Activated CD4-positive, alpha-beta T cell treated with anti-CD3 and anti-CD28 coated beads, Interleukin-2, amount 50 U/mL, for 4 hours (primary cell): Measurements from ENCODE around the gene MYG1.
"Not testable (repeated sequence)": the region's sequence is repeated elsewhere in the genome, so short reads cannot be mapped to it uniquely, and the experiment has no call there.

ENCODE experiments used
- DNase-seq, 2 experiments: peaks; one replicate each; pipeline ENCODE4 v3.0.0-alpha.2; 2020

Gene MYG1

DNA sequence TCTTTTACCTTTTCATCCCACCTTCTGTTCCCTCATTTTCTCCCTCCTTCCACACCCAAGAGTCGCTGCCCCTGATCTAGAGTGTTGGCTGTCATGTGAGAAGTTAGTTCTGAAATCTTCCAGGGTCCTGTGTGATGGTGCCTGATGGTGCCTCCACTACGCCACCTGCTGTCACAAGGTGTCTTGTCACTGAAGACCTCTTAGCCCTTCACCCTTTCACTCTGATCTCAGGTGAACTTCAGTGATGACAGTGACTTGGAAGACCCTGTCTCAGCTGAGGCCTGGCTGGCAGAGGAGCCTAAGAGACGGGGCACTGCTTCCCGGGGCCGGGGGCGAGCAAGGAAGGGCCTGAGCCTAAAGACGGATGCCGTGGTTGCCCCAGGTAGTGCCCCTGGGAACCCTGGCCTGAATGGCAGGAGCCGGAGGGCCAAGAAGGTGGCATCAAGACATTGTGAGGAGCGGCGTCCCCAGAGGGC lies 11.7 kb upstream of the MYG1 start:
- peak; percentile 72 to 76 for DNase-seq

DNA sequence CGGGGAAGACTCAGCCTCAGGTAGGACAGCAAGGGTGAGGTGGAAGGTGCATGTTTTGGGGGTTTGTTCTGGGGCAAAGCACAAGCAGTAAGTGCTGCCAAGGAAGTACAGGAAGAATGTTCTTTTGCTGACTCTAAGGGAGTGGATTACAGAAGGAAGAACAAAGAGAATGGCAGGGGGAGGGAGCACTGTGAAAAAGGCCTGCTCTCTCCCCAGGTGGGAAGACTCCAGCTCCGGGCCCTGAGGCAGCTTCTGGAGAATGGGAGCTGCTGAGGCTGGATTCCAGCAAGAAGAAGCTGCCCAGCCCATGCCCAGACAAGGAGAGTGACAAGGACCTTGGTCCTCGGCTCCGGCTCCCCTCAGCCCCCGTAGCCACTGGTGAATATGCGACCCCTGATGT lies 11.2 kb upstream of the MYG1 start:
- DNase-seq = no peak

DNA sequence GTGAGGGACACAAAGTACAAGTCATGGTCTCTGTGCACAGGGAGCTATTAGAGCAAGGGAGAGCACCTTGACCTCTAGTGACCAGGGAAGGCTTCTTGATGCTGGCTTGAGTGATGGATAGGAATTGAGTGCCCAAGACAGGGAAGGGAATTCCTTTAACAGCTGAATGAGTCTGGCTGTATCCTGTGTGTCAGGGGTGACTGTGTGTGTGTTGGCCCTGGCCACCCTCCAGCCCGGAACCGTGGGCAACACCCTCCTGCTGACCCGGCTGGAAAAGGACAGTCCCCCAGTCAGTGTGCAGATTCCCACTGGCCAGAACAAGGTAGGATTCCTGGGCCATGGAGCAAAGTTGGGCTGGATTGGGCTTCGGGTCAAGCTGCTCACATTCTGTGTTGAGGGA lies 9.6 kb upstream of the MYG1 start:
- no peak for DNase-seq

DNA sequence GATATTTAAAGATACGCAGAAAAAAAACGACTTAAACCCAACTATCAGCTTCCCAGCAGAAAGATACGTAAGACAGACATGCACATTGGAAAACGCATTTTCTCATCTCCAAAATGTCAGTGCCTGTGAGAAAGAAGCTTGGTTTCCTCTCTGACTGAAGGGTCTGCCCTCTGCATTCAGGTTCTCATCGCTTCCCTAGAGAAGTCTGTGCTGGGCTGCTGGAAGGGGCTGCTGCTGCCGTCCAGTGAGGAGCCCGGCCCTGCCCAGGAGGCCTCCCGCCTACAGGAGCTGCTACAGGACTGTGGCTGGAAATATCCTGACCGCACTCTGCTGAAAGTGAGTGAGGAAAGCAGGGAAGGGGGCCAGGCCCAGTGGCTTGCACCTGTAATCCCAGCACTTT lies 8.8 kb upstream of the MYG1 start:
- DNase-seq = no peak

DNA sequence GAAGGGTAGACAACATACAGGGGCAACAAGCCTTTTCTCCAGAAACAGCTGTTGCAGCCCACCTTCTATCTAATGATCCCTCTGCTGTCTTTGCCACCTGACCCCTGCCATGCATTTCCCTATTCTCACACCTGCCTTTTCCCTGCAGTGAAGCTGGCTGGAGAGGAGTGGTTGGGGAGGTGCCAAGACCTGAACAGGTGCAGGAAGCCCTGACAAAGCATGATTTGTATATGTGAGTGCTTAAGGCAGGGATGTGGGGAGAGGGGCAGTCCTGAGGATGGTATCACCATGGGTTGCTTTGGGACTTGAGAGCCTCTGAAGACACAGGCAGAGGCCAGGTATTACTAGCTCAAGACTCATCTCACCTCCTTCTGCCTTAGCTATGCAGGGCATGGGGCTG lies 7.1 kb upstream of the MYG1 start:
- no peak for DNase-seq

DNA sequence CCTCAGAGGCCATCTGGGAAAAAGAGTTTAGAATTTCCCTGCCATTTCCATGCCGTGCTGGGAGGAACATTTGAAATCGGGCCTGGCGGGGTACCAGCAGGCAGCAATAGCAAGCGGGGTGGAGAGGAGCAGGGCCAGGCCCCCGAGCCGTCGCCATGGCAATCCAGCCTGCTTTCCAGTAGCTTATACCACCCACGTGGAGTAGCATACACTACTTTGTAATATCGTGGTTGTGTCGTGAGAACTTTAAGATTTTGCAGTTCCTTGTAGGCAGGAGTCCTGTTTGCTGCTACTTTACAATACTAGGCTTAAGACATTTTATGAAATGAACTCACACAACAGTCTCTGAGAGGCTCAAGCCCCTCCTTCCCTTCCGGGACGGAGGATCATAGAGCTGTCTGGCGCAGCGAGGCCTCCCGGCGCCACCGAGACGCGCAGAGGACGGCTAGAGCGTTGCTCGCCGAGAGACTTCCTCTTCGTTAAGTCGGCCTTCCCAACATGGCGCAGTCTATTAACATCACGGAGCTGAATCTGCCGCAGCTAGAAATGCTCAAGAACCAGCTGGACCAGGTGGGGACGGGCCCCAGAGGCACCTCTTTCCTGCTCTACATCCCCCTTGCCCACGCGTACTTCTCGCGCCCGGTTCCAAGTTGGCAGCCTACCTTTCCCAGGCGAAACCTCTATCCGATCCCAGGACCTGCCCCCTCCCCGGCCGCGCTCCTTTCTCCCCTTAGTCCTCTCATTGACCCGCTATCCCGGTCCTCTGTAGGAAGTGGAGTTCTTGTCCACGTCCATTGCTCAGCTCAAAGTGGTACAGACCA lies 4.2 kb upstream of the MYG1 start, which contains the start of gene PFDN5:
TSS of gene PFDN5 (plus strand) at position 473 of the 821 bp plus-strand sequence. CDS start at position 499, 26 bp downstream.
- DNase-seq = peak; percentile 82 to 83

DNA sequence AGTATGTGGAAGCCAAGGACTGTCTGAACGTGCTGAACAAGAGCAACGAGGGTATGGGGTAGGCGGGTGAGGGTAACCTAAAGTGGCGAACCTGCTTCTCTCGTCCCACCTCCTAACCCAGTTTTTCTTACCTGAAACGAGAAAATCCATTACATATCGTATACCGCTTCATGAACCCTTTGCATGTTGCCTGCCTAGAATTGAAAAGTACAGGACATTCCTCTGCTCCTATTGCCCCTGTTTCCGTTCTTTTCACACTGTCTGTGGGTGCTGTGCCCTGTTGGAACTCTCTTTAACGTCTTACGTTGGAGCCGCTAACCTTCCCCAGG lies 3.6 kb upstream of the MYG1 start:
- DNase-seq = no peak

DNA sequence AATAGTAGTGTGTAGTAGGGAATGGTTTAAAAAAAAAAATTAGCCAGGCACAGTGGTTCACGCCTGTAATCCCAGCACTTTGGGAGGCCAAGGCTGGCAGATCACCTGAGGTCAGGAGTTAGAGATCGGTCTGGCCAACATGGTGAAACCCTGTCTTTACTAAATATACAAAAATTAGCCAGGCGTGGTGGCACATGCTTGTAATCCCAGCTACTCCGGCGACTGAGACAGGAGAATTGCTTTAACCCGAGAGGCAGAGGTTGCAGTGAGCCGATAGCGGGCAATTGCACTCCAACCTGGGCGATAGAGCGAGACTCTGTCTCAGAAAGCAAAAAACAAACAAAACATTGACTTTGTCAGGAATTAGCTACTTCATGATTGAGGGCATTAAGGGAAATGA lies 2.4 kb upstream of the MYG1 start:
- DNase-seq = not testable (repeated sequence)

DNA sequence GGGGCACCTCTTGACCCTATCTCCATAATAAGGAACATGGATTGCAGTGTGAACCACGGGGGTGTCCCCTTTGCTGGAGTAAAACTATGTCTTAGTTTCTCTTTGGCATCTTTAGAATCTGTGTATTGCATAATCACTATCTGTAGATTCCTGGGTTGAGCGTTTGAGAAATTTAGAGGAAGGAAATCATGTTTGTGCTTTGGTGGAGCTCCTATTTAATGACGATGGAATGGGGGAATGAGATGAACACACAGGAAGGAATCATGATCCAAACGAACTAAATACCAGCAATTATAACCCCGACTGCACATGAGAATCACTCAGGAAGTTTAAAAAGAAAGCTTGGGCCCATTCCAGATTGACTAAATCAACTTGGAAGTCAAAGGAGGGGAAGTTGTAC lies 1.3 kb upstream of the MYG1 start:
- no peak for DNase-seq

DNA sequence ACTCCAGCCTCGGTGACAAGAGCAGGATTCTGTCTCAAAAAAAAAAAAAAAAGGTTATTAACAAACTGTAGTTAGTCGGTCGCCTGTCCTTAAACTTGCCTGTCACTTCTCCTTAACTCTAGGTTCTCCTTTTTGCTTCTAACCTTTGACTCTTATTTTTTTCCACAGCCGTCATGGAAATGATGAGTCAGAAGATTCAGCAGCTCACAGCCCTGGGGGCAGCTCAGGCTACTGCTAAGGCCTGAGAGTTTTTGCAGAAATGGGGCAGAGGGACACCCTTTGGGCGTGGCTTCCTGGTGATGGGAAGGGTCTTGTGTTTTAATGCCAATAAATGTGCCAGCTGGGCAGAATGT lies 418 bp upstream of the MYG1 start:
- peak; percentile 16 to 25 for DNase-seq

DNA sequence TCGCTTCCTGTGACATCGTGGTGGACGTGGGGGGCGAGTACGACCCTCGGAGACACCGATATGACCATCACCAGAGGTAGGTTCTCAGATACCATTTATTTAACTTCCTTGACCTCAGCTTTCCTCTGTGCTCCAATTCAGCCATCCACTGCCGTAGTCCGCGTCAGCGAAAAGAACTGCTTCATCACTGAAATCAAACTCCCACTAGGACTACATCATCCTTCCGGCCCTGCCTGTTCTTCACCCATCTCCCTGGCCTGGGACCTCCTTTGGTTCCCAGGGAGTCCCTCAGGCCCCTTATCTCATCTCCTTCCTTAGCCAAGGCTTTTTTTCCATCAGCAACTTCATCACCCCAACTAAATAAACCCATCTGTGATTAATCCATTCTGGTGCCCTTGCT lies 692 bp downstream of the MYG1 start:
- DNase-seq = no peak

DNA sequence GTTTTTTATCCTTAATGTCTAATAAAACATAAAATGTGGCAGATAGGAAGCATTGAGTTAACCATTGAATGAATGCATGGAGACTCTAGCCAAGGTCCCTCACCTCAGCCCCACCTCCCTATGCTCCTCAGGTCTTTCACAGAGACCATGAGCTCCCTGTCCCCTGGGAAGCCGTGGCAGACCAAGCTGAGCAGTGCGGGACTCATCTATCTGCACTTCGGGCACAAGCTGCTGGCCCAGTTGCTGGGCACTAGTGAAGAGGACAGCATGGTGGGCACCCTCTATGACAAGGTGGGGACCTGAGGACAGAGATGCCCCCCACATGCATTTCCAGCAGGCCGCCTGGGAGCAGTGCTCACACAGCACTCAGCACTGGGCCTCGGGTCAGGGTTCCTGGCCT lies 3.4 kb downstream of the MYG1 start:
- no peak for DNase-seq

DNA sequence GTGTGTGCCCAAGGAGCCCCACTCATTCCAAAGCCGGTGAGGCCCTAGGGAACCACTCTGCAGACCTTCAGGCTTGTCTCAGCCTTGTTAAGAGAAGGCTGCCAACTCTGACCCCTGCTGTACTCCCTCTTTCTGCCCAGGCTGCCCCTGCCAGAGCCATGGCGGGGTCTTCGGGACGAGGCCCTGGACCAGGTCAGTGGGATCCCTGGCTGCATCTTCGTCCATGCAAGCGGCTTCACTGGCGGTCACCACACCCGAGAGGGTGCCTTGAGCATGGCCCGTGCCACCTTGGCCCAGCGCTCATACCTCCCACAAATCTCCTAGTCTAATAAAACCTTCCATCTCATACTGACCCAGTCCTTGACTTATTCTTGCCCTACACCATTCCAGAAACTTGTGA lies 7.3 kb downstream of the MYG1 start:
- no peak for DNase-seq

DNA sequence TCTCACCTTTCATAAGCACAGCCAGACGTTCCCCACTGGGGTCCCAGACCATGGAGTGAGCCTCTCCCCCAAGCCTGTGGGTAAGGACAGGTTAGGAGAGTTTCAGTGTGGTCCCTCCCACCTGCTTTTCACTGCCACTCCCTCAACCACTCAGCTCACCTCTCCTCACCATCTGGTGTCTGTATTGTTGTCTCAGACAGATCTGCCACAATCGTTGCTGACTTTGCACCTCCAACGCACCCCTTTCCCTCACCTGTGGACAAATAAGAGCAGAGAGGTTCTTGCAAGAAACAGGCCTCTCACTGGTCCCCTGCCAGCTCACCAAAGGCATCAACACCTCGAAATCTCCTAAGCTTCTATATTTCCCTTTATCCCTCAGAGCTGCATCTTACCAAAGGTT lies 8.8 kb downstream of the MYG1 start:
- DNase-seq = no peak

DNA sequence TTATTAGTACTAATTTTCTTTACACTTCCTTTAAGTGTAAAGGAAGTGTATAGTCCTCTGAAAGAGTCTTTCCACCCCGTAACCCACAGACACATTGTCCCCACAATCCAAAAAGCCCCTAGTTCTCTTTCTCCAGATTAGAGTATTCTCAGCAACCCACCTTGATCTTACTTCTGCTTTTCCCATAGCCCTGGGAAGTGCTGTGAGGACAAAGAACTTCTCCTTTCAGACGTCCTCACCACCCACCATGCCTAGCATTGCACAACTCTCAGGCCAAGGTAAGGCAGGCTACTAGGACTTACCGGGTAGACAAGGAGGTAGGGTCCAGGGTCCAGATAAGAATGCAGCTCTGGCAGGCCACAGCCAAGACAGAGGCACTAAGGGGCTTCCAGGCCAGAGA lies 14.5 kb downstream of the MYG1 start:
- DNase-seq = no peak

DNA sequence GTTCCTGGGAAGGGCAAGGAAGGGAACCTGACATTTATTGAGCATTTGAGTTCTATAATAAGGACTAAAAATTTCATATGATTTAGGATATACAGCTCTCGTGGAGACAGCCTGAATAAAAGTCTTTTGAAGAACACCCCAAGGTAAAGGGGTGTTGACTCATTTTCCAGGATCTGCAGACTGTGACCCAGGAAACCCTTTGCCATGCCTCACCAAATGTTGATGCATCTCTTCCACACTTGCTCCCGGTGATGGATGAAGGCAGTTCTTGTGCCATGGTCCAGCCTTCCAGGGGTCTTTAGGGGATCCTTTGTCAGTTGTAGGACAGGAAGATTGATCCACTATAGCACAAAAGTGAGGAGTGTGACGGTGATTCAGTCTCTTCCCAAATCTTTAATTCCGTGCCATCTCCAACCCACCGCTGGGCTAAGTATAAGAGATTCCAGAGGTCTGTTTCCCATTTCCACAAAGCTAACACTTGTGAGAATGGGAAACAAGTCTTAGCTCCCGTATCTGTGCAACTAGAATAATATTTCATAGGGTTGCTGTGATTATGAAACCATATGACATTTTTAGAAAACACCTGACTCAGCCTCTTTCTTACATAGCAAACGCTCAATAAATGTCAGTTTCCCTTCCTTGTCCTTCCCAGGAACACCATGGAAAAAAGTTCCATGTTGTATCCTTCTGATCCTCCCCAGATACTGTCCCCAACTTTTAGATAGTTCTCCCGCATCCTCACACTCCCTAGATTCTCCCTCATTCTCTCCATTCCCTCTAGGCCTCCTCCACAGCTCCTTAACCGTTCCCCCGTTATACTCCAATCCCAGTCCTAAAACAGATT lies 21.1 kb downstream of the MYG1 start:
- DNase-seq = no peak

DNA sequence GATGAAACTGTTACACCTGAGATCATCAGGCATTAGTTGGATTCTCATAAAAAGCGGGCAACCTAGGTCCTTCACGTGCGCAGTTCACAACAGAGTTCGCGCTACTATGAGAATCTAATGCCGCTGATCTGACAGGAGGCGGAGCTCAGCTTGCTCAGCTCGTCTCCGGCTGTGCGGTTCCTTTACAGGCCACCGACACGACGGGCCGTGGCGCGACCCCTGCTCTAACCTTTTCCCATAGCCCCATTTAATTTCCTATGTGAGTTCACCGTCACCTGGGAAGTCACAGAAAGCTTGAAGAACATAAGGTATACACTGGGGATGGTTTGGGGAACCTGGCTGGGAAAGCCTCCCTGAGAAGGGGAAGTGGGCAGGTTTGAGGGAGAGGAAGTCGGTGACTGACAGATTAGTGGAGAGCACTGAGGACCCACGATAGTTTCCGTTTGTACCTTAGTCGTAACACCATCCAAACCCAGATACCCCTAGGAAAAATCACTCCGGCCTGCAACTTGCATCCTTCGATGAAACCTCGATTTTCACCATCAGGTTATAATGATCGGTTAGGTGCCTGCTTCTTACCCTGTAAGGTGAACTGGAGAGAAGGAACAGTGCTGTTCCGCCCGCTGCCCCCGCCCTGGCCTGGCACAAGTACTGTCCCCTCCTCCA lies 24.8 kb downstream of the MYG1 start:
- DNase-seq = peak; percentile 34 to 42

DNA sequence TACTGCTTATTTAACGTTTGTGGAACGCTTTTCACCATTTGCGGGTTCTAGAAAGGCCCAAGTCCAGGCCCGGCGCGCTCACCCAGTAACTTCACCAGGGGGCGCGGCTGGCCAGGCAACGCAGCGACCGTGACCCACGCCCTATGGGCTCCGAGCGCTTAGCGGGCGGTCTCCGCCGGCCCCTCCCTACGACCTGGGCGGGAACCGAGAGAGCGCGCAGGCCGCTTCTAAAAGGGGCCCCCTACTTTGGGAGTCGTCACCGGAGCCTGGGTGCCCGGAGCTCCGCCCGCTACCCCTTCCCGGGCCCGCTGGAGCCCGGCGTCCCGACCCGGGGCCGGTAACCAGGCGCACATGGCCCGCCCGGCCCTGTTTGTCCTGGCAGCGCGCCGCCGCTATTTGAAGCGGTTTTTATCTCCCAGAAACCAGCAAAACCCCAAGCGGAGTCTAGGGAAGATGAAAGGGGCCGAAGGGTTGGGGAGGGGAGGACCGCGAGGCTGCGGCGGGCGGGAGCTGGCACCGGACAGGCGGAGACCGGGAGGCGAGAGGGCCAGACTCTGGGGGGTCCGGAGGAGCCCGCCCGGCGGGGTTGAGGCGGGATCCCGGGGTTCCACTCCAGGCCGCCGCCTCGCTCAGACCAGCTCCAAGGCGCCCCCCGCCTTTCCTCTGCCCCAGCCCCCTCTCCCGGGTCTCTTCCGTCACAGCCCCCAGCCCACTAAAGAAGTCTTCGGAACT lies 25.4 kb downstream of the MYG1 start:
- DNase-seq = peak; percentile 73 to 75

DNA sequence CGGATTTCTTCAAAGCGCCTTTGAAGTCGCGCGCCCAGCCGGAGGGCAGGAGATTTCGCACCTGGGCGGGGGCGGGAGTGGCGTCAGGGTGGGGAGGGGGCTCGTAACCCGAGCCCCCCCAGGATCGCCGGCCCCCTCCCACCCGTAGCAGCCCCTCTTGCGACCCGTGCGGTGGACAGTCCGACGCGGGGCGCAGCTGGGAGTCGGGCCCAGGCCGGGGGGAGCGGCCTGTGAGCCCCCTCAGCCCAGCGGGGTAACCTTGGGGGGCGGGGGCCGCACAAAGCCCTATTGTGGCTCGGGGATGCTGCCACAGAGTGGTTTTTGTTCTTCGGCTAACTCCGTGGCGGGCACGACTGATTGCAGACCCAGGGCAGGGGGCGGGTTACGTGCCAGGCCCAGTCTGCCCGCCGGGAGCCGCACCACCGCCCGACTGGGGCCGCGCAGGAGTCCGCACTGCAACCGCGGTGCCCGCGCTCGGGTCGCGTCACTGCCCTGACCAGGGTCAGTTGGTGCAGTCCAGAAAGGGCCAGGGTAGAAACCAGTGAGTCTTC lies 26.1 kb downstream of the MYG1 start:
- DNase-seq = peak in 1 of 2 experiments; percentile 12

DNA sequence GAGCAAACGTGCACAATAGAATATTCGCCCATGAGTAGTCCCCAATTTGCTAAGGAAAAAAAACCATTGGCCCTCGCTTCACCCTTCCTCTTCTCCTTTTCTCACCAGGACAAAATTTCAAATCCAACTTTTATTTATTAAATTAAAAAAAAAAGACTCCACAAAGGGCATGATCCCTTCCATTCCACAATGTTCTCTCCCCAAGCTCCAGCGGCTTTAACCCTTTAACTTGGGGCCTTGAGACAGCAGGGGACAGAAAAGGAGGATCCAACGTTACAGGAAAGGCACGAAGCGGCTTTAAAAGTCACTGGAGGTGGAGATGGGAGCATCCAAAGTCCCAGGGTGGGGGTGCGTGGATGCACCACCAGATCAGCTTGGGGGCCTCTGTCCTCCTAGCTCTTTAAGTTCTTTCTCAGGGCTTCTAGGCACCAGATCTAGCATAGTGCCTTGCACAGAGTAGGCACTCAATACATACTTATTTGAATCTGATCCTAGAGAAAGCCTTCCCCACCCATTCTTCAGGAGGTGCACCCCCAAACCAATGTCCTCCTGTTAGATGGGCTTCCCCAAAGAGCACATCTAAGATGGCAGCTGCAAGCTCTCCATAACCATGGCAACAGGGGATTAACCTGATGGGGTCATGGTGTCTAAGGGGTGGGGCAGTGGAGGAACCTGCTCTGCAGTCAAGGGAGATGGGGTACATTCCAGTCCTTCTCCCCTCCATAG lies 27.1 kb downstream of the MYG1 start:
- DNase-seq = no peak

DNA sequence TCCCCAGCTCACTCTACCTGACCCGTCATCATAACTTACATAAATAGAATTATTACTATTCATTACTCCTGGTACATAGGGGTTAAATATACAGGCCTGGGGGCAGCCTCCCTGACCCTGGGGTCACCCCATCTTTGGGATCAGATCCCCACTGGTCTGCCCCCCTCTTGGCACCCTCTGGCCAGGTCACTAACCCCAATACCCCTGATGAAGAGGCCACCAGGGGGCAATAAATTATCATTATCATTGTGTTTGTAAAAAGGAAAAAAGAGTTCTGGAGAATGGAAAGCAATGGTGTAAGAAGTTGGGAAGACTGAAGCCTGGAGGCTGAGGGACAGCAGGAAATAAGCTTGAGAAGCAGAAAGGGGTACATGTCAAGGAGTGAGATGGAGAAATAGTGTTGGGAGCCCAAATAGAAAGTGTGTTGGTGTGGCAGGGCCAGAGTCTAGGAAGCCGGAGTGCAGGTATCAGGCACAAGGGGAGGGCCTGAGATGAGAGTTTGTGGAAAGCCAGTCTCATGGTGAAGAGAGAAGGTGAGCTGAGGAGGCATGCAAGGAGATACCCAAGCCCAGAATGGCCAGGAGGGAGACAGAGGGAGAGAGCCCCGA lies 28.0 kb downstream of the MYG1 start:
- DNase-seq = no peak

DNA sequence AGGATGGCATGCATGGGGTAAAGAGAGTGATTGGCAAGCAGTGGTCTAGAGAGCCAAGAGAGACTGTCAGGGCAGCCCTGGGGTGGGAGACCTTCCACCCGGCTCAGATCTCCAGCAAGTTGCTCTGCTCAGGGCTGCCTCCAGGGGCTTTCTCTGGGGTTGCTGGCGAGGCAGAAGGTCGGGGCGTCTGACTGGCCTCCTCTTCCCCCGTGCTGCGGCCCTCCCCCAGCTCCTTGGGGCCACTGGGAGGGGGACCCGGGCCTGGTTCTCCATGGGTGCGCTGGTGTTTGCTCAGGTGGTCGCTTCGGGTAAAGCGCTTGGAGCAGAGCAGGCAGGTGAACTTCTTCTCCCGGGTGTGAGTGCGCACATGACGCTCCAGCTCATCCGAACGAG lies 28.5 kb downstream of the MYG1 start:
- no peak for DNase-seq
